K562 (cell line): ENCODE data around the gene EPB41L2. TPM values are rescaled to one million over a fixed set of nuclear protein-coding genes. Genes with fewer than 3 reads are reported as not detected.

Source experiments
- ATAC-seq: fragments of 200-7000 bp; cut with Tn5 transposase; 3 replicates; pipeline ENCODE4 v1.9.1; 2020; ENCODE audit warnings: moderate library complexity
- BruUV-seq: library from RNA; stranded (reverse); fragments of 400-500 nt; replicated peaks from 2 replicates; lab custom pipeline; 2021; lab: Mats Ljungman, UMichigan
- CTCF ChIA-PET: fragments of 300-600 bp; formaldehyde crosslinking; extraction: SDS; loops from one replicate; lab custom pipeline; 2021; ENCODE audit warnings: low intra/inter-chr PET ratio; lab: Yijun Ruan, JAX
- POLR2A ChIA-PET: fragments of 300-600, 350-650 bp; sonication (Branson Sonifier 250); formaldehyde crosslinking; extraction: SDS; loops from one replicate; lab custom pipeline; 2021; ENCODE audit warnings: antibody characterized with exemption, inconsistent platforms; lab: Yijun Ruan, JAX
- DNase-seq, 4 experiments: peaks; one replicate each; pipeline versions ENCODE4 v3.0.0 to v3.0.0-alpha.2; 2011 to 2018; ENCODE audit warnings: low spot score in 3 of 4, mixed read lengths in 3 of 4; ENCODE audit errors: extremely low read depth in 1 of 4
- FAIRE-seq: peaks from 2 replicates; lab custom pipeline; 2011; peaks lifted over from hg19 to GRCh38; lab: Jason Lieb, UNC
- H2AFZ ChIP-seq: 2 replicates; pipeline ENCODE4 v1.6.0; 2011; ENCODE audit warnings: low read depth, low read length, control low read depth, inconsistent platforms
- H3K27ac ChIP-seq: fragments of 200-600 bp; 3 replicates; pipeline ENCODE4 v1.8.0; 2011; ENCODE audit warnings: low read depth, mild to moderate bottlenecking, control low read depth, inconsistent platforms, low read length, moderate library complexity, mixed read lengths; ENCODE audit errors: extremely low read depth
- H3K27me3 ChIP-seq, 2 experiments: fragments of 300-600 bp in 1 of 2; 2 replicates in 1 of 2; 3 replicates in 1 of 2; pipeline versions ENCODE4 v1.6.0 to v1.8.0; 2011; ENCODE audit warnings: inconsistent platforms in 2 of 2, low read length in 2 of 2, mild to moderate bottlenecking in 1 of 2, mixed read lengths in 1 of 2, moderate library complexity in 1 of 2; ENCODE audit not compliant: control insufficient read depth in 2 of 2, insufficient read depth in 2 of 2
- H3K36me3 ChIP-seq: fragments of 300-600 bp; 3 replicates; pipeline ENCODE4 v1.8.0; 2011; ENCODE audit warnings: mild to moderate bottlenecking, low read length, inconsistent platforms; ENCODE audit not compliant: control insufficient read depth, insufficient read depth
- H3K4me1 ChIP-seq, 2 experiments: fragments of 200-600 bp in 1 of 2; replicated peaks in 1 of 2; 2 replicates in 1 of 2; 3 replicates in 1 of 2; pipeline versions ENCODE4 v1.5.1 to v1.8.0; 2011; ENCODE audit warnings: inconsistent platforms in 2 of 2, low read length in 2 of 2, mild to moderate bottlenecking in 1 of 2, mixed read lengths in 1 of 2, moderate library complexity in 1 of 2; ENCODE audit not compliant: control insufficient read depth in 2 of 2, insufficient read depth in 2 of 2
- H3K4me2 ChIP-seq: 2 replicates; pipeline ENCODE4 v1.6.1; 2011; ENCODE audit warnings: low read length, control low read depth, inconsistent platforms, mixed read lengths; ENCODE audit not compliant: insufficient read depth
- H3K4me3 ChIP-seq: fragments of 200-600 bp; sonication (generic), shearing (Covaris generic); 2 replicates; pipeline ENCODE4 v1.5.1; 2016; ENCODE audit warnings: control low read depth, inconsistent platforms
- H3K79me2 ChIP-seq: fragments of 200-600 bp; 3 replicates; pipeline ENCODE4 v1.8.0; 2011; ENCODE audit warnings: low read length, inconsistent platforms; ENCODE audit not compliant: control insufficient read depth, insufficient read depth
- H3K9ac ChIP-seq, 2 experiments: 2 replicates each; pipeline versions ENCODE4 v1.6.0 to v1.6.1; 2011; ENCODE audit warnings: low read depth in 2 of 2, low read length in 2 of 2, control low read depth in 1 of 2, inconsistent platforms in 1 of 2, mild to moderate bottlenecking in 1 of 2, mixed read lengths in 1 of 2; ENCODE audit not compliant: insufficient read depth in 1 of 2
- H3K9me1 ChIP-seq: one replicate; pipeline ENCODE4 v1.6.0; 2011; ENCODE audit warnings: inconsistent platforms, mild to moderate bottlenecking, low read length, moderate library complexity; ENCODE audit not compliant: control insufficient read depth, insufficient read depth
- H3K9me3 ChIP-seq: replicated peaks from 2 replicates; pipeline ENCODE4 v1.5.1; 2011; ENCODE audit warnings: low read depth, low read length, inconsistent platforms; ENCODE audit not compliant: control insufficient read depth, insufficient read depth
- H4K20me1 ChIP-seq: replicated peaks from 2 replicates; pipeline ENCODE4 v1.6.1; 2011; ENCODE audit warnings: low read length, inconsistent platforms, mixed read lengths; ENCODE audit not compliant: control insufficient read depth, insufficient read depth
- BRD4 ChIP-seq: fragments of 200-600 bp; sonication (generic); IDR thresholded peaks from 2 replicates; pipeline ENCODE4 v1.6.1; 2017; ENCODE audit warnings: inconsistent platforms
- HMGN3 ChIP-seq: IDR thresholded peaks from 2 replicates; pipeline ENCODE4 v1.6.1; 2011; ENCODE audit warnings: borderline replicate concordance, low read depth, mild to moderate bottlenecking, mixed read lengths, low read length; ENCODE audit not compliant: insufficient read length; ENCODE audit errors: extremely low read depth
- IRF2 ChIP-seq: sonication (generic); formaldehyde crosslinking; IDR thresholded peaks from 2 replicates; pipeline ENCODE4 v1.8.1; 2022; ENCODE audit warnings: mild to moderate bottlenecking, missing genetic modification reagents
- NFE2L1 ChIP-seq: fragments of 450-650 bp; IDR thresholded peaks from 2 replicates; pipeline ENCODE4 v1.6.1; 2016; ENCODE audit warnings: missing genetic modification characterization, low read depth, mild to moderate bottlenecking, missing compliant biosample characterization, moderate library complexity, borderline replicate concordance
- PML ChIP-seq: IDR thresholded peaks from 2 replicates; pipeline ENCODE4 v1.6.1; 2012; ENCODE audit warnings: low read length, inconsistent platforms
- POLR2AphosphoS5 ChIP-seq: IDR thresholded peaks from 2 replicates; pipeline ENCODE4 v1.6.1; 2011; ENCODE audit warnings: mild to moderate bottlenecking, low read depth, low read length, moderate library complexity; ENCODE audit not compliant: control insufficient read depth, insufficient read depth
- PURB ChIP-seq: sonication (generic); formaldehyde crosslinking; IDR thresholded peaks from 2 replicates; pipeline ENCODE4 v1.9.0; 2021; ENCODE audit warnings: low read depth, mild to moderate bottlenecking, missing genetic modification reagents
- RAD21 ChIP-seq, 2 experiments: fragments of 250-450 bp in 1 of 2; fragments of 450-650 bp in 1 of 2; sonication (Bioruptor Pico) in 1 of 2; formaldehyde crosslinking in 1 of 2; IDR thresholded peaks in 1 of 2; conservative IDR thresholded peaks in 1 of 2; 2 replicates each; pipeline versions ENCODE4 v1.4.0 to v1.8.0; 2020 to 2022; ENCODE audit warnings: mild to moderate bottlenecking in 2 of 2, moderate library complexity in 1 of 2
- RNF2 ChIP-seq: sonication (generic); IDR thresholded peaks from 2 replicates; pipeline ENCODE4 v1.6.1; 2016
- TBL1XR1 ChIP-seq, 2 experiments: IDR thresholded peaks; 2 replicates each; pipeline ENCODE4 v1.6.1; 2012; ENCODE audit warnings: improper control_type of control experiment in 2 of 2, low read length in 2 of 2, mild to moderate bottlenecking in 1 of 2
- YY1 ChIP-seq, 3 experiments: IDR thresholded peaks; 2 replicates each; pipeline ENCODE4 v1.6.1; 2011; ENCODE audit warnings: low read length in 2 of 3, mild to moderate bottlenecking in 2 of 3, moderate library complexity in 2 of 3, borderline replicate concordance in 1 of 3, control low read depth in 1 of 3, low read depth in 1 of 3; ENCODE audit not compliant: insufficient read depth in 3 of 3, insufficient replicate concordance in 2 of 3, control insufficient read depth in 1 of 3, insufficient read length in 1 of 3; ENCODE audit errors: extremely low read depth in 1 of 3
- ZNF445 ChIP-seq: fragments of 250-450 bp; sonication (Bioruptor Pico); IDR thresholded peaks from 2 replicates; pipeline ENCODE4 v1.4.0; 2020; ENCODE audit warnings: low read depth, mild to moderate bottlenecking, moderate library complexity
- ZNF561 ChIP-seq: fragments of 450-650 bp; formaldehyde crosslinking; conservative IDR thresholded peaks from 2 replicates; pipeline ENCODE4 v1.4.0; 2020; ENCODE audit warnings: mild to moderate bottlenecking, moderate library complexity
- in situ Hi-C: fragments of 300-500 bp; cut with MboI; formaldehyde crosslinking; loops from 4 replicates; pipeline ENCODE4 v1.15.0; 2018; ENCODE audit warnings: inconsistent platforms, mixed read lengths
- intact Hi-C: fragments of 100-400 bp; cut with micrococcal nuclease; formaldehyde crosslinking; loops from 2 replicates; pipeline ENCODE4 v1.14.2; 2022
- polyA plus RNA-seq, 8 experiments: library from polyadenylated mRNA; depleted of rRNA in 4 of 8; stranded (reverse) in 5 of 8; unstranded in 3 of 8; fragments of >200 nt; fragmentation: Nextera tagmentation in 2 of 8; fragmentation: Illumina TruSeq in 1 of 8; extraction: Ambion mirVana in 2 of 8; extraction: Trizol in 1 of 8; gene quantifications; 2 replicates each; pipeline versions ENCODE4 v1.2.1 to v1.2.3, GENCODE V29; 2011 to 2014; ENCODE audit warnings: inconsistent platforms in 1 of 8, missing spikeins in 1 of 8
- total RNA-seq, 7 experiments: library from RNA; depleted of rRNA in 6 of 7; stranded (reverse); fragments of >200 nt in 6 of 7; fragmentation: Illumina TruSeq in 2 of 7; extraction: Trizol in 2 of 7; gene quantifications; 2 replicates each; pipeline versions ENCODE4 v1.2.1 to v1.2.3, GENCODE V29; 2011 to 2021; ENCODE audit warnings: low replicate concordance in 1 of 7
- TF ChIP-seq, protein P1 (sequence below): fragments of 250-450 bp; sonication (Bioruptor Pico); IDR thresholded peaks from 2 replicates; pipeline ENCODE4 v1.4.0; 2020; ENCODE audit warnings: borderline replicate concordance
- TF ChIP-seq, protein P2 (sequence below), 2 experiments: fragments of 450-650 bp; IDR thresholded peaks; 2 replicates each; pipeline ENCODE4 v1.6.1; 2018; ENCODE audit warnings: mild to moderate bottlenecking in 2 of 2, low read depth in 1 of 2; ENCODE audit not compliant: partially characterized antibody in 2 of 2

The EPB41L2 gene
- total and polyA plus RNA-seq, 9 of the 15 experiments (the other 6 are each of a cell fraction or from before 2014, with no cell fraction given), result 5.1 to 53.6 (median 25.0) TPM

DNA sequence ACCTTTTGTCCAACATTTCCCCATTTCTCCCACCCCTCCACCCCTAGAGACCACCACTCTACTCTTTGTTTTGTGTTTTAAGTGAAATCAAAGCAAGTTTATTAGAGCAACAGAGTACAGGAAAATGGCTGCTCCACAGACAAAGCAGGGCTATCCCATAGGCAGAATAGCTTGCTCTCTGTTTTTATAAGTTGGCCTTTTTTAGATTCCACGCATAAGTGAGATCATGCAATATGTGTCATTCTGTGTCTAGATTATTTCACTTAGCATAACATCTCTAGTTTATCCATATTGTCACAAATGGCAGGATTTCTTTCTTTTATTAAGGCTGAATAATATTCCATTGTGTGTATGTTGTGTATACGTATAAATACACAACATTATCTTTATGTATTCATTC lies 266.0 kb downstream of the EPB41L2 start (continued):
- TF ChIP-seq YY1 (IDR thresholded peaks at IDR 0.05; ENCODE audit: borderline replicate concordance in 1 of 3, control insufficient read depth in 1 of 3, extremely low read depth in 1 of 3, insufficient read depth in 3 of 3, insufficient read length in 1 of 3, insufficient replicate concordance in 2 of 3, low read depth in 1 of 3, low read length in 2 of 3), result no peak
- no peak for TF ChIP-seq ZNF561 (CRISPR knock-in tag)
- TF ChIP-seq ZNF445 (CRISPR knock-in tag), result no peak
- no peak for TF ChIP-seq PURB (CRISPR knock-in tag)
- no peak for TF ChIP-seq PML

DNA sequence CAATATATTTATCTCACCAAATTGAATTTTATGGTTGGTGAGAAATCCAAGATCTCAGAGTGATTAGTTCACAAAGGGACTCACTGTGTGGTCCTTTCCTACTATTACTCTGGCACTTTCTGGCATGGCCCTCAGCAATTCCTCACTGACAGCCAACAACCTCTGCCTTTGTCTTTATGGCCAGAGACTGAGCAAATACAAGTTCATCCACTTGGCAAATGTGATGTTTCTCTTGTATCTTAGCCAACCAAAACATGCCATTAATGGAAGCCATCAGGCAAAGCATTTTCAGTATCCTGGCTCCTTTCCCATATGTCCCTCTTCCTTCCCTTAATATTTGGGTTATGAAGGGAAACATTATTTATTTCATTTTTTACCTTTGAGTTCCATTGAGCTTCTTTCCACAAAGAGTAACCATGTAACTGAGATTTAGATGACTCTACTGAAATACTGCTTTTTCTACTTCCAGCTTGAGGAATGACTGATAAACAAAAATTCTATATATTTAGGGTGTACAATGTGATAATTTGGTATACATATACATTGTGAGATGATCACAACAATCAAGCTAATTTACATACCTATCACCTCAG lies 266.6 kb downstream of the EPB41L2 start:
- Histone ChIP-seq H3K9me1 (no peaks in the 10 kb centered on the region), H3K9me3 (no peaks in the 10 kb centered on the region), H3K4me1 (no peaks in the 10 kb centered on the region), H3K36me3 (no peaks in the 10 kb centered on the region), H2AFZ (no peak overlapping the region), H3K4me3 (no peak overlapping the region), H3K9ac (no peak overlapping the region), H4K20me1 (no peaks in the 10 kb centered on the region), H3K79me2 (no peaks in the 10 kb centered on the region), H3K4me2 (no peak overlapping the region), H3K27me3 (no peaks in the 10 kb centered on the region), H3K27ac (no peak overlapping the region)
- no peak for ATAC-seq
- intact Hi-C loops, result no loop called here
- DNase-seq, result no peak
- TF ChIP-seq HMGN3 (no peak), TBL1XR1 (IDR thresholded peaks at IDR 0.05; ENCODE audit: low read length in 2 of 2) (no peak), NFE2L1 (tag) (no peak), PML (no peak), IRF2 (CRISPR knock-in tag) (no peak), BRD4 (no peak), RAD21 (CRISPR knock-in tag; conservative IDR thresholded peaks at IDR 0.05 in 1 of 2, IDR thresholded peaks at IDR 0.05 in 1 of 2) (no peak), POLR2AphosphoS5 (no peak), RNF2 (no peak)
- TF ChIP-seq, protein P1, sequence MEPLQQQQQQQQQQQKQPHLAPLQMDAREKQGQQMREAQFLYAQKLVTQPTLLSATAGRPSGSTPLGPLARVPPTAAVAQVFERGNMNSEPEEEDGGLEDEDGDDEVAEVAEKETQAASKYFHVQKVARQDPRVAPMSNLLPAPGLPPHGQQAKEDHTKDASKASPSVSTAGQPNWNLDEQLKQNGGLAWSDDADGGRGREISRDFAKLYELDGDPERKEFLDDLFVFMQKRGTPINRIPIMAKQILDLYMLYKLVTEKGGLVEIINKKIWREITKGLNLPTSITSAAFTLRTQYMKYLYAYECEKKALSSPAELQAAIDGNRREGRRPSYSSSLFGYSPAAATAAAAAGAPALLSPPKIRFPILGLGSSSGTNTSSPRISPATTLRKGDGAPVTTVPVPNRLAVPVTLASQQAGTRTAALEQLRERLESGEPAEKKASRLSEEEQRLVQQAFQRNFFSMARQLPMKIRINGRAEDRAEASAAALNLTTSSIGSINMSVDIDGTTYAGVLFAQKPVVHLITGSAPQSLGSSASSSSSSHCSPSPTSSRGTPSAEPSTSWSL, result no peak
- TF ChIP-seq, protein P2, sequence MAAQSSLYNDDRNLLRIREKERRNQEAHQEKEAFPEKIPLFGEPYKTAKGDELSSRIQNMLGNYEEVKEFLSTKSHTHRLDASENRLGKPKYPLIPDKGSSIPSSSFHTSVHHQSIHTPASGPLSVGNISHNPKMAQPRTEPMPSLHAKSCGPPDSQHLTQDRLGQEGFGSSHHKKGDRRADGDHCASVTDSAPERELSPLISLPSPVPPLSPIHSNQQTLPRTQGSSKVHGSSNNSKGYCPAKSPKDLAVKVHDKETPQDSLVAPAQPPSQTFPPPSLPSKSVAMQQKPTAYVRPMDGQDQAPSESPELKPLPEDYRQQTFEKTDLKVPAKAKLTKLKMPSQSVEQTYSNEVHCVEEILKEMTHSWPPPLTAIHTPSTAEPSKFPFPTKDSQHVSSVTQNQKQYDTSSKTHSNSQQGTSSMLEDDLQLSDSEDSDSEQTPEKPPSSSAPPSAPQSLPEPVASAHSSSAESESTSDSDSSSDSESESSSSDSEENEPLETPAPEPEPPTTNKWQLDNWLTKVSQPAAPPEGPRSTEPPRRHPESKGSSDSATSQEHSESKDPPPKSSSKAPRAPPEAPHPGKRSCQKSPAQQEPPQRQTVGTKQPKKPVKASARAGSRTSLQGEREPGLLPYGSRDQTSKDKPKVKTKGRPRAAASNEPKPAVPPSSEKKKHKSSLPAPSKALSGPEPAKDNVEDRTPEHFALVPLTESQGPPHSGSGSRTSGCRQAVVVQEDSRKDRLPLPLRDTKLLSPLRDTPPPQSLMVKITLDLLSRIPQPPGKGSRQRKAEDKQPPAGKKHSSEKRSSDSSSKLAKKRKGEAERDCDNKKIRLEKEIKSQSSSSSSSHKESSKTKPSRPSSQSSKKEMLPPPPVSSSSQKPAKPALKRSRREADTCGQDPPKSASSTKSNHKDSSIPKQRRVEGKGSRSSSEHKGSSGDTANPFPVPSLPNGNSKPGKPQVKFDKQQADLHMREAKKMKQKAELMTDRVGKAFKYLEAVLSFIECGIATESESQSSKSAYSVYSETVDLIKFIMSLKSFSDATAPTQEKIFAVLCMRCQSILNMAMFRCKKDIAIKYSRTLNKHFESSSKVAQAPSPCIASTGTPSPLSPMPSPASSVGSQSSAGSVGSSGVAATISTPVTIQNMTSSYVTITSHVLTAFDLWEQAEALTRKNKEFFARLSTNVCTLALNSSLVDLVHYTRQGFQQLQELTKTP (IDR thresholded peaks at IDR 0.05; ENCODE audit: low read depth in 1 of 2, partially characterized antibody in 2 of 2), result no peak
- no TSS peak for BruUV-seq
- ChIA-PET POLR2A (no interaction called here), CTCF (no interaction called here)
- in situ Hi-C loops, result no loop called here
- FAIRE-seq, result no peak
